Fibroblast of lung (primary cell): Measurements from ENCODE around the gene DLGAP1.

Experiments used
- CTCF ChIP-seq, 2 donors: IDR thresholded peaks in 1 of 2; conservative IDR thresholded peaks in 1 of 2; 1 replicate in 1 of 2; 2 replicates in 1 of 2; pipeline ENCODE4 v1.5.1; 2011 to 2012; ENCODE audit warnings: low read length in 2 of 2, control low read depth in 1 of 2, inconsistent platforms in 1 of 2, low read depth in 1 of 2, mild to moderate bottlenecking in 1 of 2
- EZH2 ChIP-seq: IDR thresholded peaks from 2 replicates; pipeline ENCODE4 v1.5.1; 2012; ENCODE audit warnings: low read length, control low read depth, mild to moderate bottlenecking; ENCODE audit errors: missing control alignments

DNA sequence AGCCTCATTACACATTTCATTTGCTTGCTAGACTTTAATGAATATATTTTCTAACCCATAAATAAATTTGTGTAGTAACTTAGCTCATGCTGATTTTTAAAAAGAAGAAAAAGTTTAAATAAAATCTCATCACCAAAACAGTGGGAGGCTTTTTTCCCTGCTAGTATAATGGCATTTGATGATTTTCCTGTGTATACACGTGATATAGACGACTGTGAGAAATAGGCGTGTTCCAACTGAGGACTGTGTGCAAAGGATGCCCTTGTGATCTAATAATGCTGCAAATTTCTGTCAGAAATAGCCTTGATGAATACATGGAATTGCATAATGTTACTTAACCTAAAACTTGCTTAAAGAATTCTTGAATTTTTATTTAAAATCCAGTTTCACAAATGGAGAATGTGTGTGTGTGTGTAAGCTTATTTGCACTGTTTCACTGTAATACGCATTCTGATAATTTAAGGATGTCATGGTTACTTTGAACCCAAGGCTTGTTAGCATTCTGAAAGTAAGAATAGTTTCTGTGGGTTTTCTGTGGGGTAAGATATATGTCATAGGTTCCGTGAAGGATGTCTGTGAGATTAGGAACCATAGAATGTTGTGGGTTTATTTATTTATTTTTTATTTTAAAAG, 178.0 kb downstream of the DLGAP1 start:
- TF ChIP-seq CTCF (conservative IDR thresholded peaks at IDR 0.05 in 1 of 2, IDR thresholded peaks at IDR 0.05 in 1 of 2; ENCODE audit: low read depth in 1 of 2, low read length in 2 of 2) (no peak), EZH2 (no peak)
